Nucleus accumbens (tissue), 56 donors: ENCODE results near the gene ZBTB49.
A peak's percentile ranks its signal among the peaks of the same experiment; 100 is the strongest.
"Not testable (repeated sequence)": the region's sequence is repeated elsewhere in the genome, so short reads cannot be mapped to it uniquely, and the experiment has no call there.

Experiments used
- DNase-seq, 56 donors: peaks; one replicate each; lab custom pipeline; 2025; lab: John Stamatoyannopoulos, UW

Gene ZBTB49

GRCh38 chr4:4289941-4290850 is at the start of gene ZBTB49, which contains the start of gene LYAR:
Gene ZBTB49, plus strand, starts transcription at chr4:4290251. Its CDS starts 9,695 bp downstream, at chr4:4299946.
Gene LYAR, minus strand, starts transcription at chr4:4290154. Its CDS starts 6,412 bp downstream, at chr4:4283742.
- peak; percentile 27 to 95 (median 88) for DNase-seq

- DNase-seq = no peak
Observed at GRCh38 chr4:4245172-4245571, 44.9 kb upstream of the ZBTB49 start.

GRCh38 chr4:4247696-4248028 is 42.4 kb upstream of the ZBTB49 start:
- DNase-seq = no peak

GRCh38 chr4:4248029-4248884 is 41.8 kb upstream of the ZBTB49 start, which contains the start of gene TMEM128:
Gene TMEM128, minus strand, starts transcription at chr4:4248223. Its CDS starts 21 bp downstream, at chr4:4248202.
- DNase-seq = peak; percentile 57 to 97 (median 91)

- DNase-seq = peak in 2 of 56 donors; percentile 12 to 36
Observed at GRCh38 chr4:4248885-4249203, 41.2 kb upstream of the ZBTB49 start.

- peak in 1 of 56 donors; percentile 2 for DNase-seq
Observed at GRCh38 chr4:4249342-4249741, 40.7 kb upstream of the ZBTB49 start.

GRCh38 chr4:4249866-4250265 is 40.2 kb upstream of the ZBTB49 start:
- DNase-seq = no peak

GRCh38 chr4:4254199-4254598 is 35.9 kb upstream of the ZBTB49 start:
- peak in 7 of 56 donors; percentile 7 to 40 (median 30) for DNase-seq

GRCh38 chr4:4254666-4255065 is 35.4 kb upstream of the ZBTB49 start:
- DNase-seq = peak in 51 of 56 donors; percentile 7 to 83 (median 59)

- DNase-seq = peak in 9 of 56 donors; percentile 3 to 38 (median 13)
Observed at GRCh38 chr4:4256799-4257198, 33.3 kb upstream of the ZBTB49 start.

- DNase-seq = not testable (repeated sequence)
Observed at GRCh38 chr4:4257705-4258104, 32.3 kb upstream of the ZBTB49 start.

GRCh38 chr4:4259484-4260100 is 30.5 kb upstream of the ZBTB49 start:
- no peak for DNase-seq

GRCh38 chr4:4260185-4260751 is 29.8 kb upstream of the ZBTB49 start:
- no peak for DNase-seq

GRCh38 chr4:4267981-4268380 is 22.1 kb upstream of the ZBTB49 start:
- peak in 1 of 56 donors; percentile 18 for DNase-seq

GRCh38 chr4:4268776-4269175 is 21.3 kb upstream of the ZBTB49 start:
- DNase-seq = no peak

- no peak for DNase-seq
Observed at GRCh38 chr4:4269331-4269731, 20.7 kb upstream of the ZBTB49 start.

GRCh38 chr4:4269856-4270255 is 20.2 kb upstream of the ZBTB49 start:
- DNase-seq = no peak

GRCh38 chr4:4270529-4270928 is 19.5 kb upstream of the ZBTB49 start:
- DNase-seq = no peak

GRCh38 chr4:4271912-4272311 is 18.1 kb upstream of the ZBTB49 start:
- no peak for DNase-seq

- DNase-seq = no peak
Observed at GRCh38 chr4:4274226-4274625, 15.8 kb upstream of the ZBTB49 start.
